Pancreas (tissue), 10 donors: ENCODE measurements around the gene CNTNAP5. TPM values are rescaled to one million over a fixed set of nuclear protein-coding genes. Genes with fewer than 3 reads are reported as not detected.

Experiments
- ATAC-seq, 4 donors: fragments of 200-7000 bp; cut with Tn5 transposase; one replicate each; pipeline versions ENCODE4 v1.8.0 to v1.9.1; 2020; ENCODE audit warnings: mild to moderate bottlenecking in 4 of 4, moderate library complexity in 4 of 4
- DNase-seq, 6 donors: peaks; one replicate each; pipeline ENCODE4 v3.0.0-alpha.2; 2020
- FAIRE-seq: peaks from 2 replicates; lab custom pipeline; 2012; peaks lifted over from hg19 to GRCh38; lab: Jason Lieb, UNC
- H3K27ac ChIP-seq, 4 donors: fragments of 200-600 bp; sonication (generic); 1 replicate in 3 of 4; 2 replicates in 1 of 4; pipeline versions ENCODE4 v1.5.0 to v1.8.0; 2020
- H3K27me3 ChIP-seq, 4 donors: fragments of 200-600 bp; one replicate each; pipeline ENCODE4 v1.8.0; 2021
- H3K36me3 ChIP-seq, 3 donors: fragments of 200-600 bp; sonication (generic) in 1 of 3; one replicate each; pipeline versions ENCODE4 v1.5.0 to v1.8.0; 2020 to 2021
- H3K4me1 ChIP-seq, 3 donors: fragments of 200-600 bp; one replicate each; pipeline ENCODE4 v1.8.0; 2021
- H3K4me3 ChIP-seq, 4 donors: fragments of 200-600 bp; sonication (generic) in 2 of 4; one replicate each; pipeline versions ENCODE4 v1.5.0 to v1.8.0; 2020 to 2021
- H3K9me3 ChIP-seq, 4 donors: fragments of 200-600 bp; one replicate each; pipeline ENCODE4 v1.8.0; 2021
- WGBS, 2 donors: extraction: QIAGEN DNeasy Blood & Tissue Kit; methylation state at CpG; one replicate each; pipeline ENCODE4 v1.1.7; 2013; 5-methylcytosine and 5-hydroxymethylcytosine counted together
- intact Hi-C, 3 donors: fragments of 100-400 bp; cut with DNase I; formaldehyde crosslinking; loops; one replicate each; pipeline versions ENCODE4 v1.11.1 to v1.14.2; 2022
- polyA plus RNA-seq, 2 donors: library from polyadenylated mRNA; stranded (reverse); fragments of 200-250 nt; gene quantifications; one replicate each; pipeline ENCODE4 v1.2.3, GENCODE V29; 2013
- total RNA-seq, 6 donors: library from RNA; stranded (reverse); fragmentation: NEBNext Ultra II Directional in 4 of 6; extraction: Animal tissue kit (Norgen Biotek cat#: 25700) in 4 of 6; gene quantifications; one replicate each; pipeline versions ENCODE4 v1.2.1 to v1.2.4, GENCODE V29; 2021 to 2023
- TF ChIP-seq, protein P1 (sequence below), 4 donors: fragments of 200-600 bp; sonication (generic) in 3 of 4; IDR thresholded peaks; one replicate each; pipeline versions ENCODE4 v1.5.0 to v1.8.0; 2021; ENCODE audit warnings: antibody characterized with exemption in 4 of 4
- donor health status: healthy with polysubstance abuse.
- donor health status: DM: no; HTN: no; CAD: no; lungs with moderate emphysema.
- donor health status: DM: no; HTN: no; CAD: no.
- donor health status: control.
- donor health status: control.
- donor health status: Bipolar disorder and iron deficiency.
- donor health status: DM: yes; HTN: yes; CAD: no.
- donor health status: DM: no; HTN: no; CAD: no.
- donor health status: DM: no; HTN: no; CAD: no.
- donor health status: DM: yes; HTN: yes; CAD: no.

The CNTNAP5 gene
- total and polyA plus RNA-seq, 8 donors, result 0.05 to 0.43 (median 0.12) TPM

- WGBS, 2 donors, result 41 to 63% methylated on average over 2 of the region's 2 CpGs
- no peaks in the 10 kb centered on the region for H3K9me3 ChIP-seq
- no peaks in the 10 kb centered on the region for H3K4me1 ChIP-seq
- no peaks in the 10 kb centered on the region for H3K36me3 ChIP-seq
- ATAC-seq (no peak), DNase-seq (no peak), FAIRE-seq (no peak)
- H3K27me3 ChIP-seq, result no peaks in the 10 kb centered on the region
- intact Hi-C loops, result no loop called here
- H3K27ac ChIP-seq, result no peak overlapping the region
- H3K4me3 ChIP-seq, result no peak overlapping the region
- TF ChIP-seq, protein P1, sequence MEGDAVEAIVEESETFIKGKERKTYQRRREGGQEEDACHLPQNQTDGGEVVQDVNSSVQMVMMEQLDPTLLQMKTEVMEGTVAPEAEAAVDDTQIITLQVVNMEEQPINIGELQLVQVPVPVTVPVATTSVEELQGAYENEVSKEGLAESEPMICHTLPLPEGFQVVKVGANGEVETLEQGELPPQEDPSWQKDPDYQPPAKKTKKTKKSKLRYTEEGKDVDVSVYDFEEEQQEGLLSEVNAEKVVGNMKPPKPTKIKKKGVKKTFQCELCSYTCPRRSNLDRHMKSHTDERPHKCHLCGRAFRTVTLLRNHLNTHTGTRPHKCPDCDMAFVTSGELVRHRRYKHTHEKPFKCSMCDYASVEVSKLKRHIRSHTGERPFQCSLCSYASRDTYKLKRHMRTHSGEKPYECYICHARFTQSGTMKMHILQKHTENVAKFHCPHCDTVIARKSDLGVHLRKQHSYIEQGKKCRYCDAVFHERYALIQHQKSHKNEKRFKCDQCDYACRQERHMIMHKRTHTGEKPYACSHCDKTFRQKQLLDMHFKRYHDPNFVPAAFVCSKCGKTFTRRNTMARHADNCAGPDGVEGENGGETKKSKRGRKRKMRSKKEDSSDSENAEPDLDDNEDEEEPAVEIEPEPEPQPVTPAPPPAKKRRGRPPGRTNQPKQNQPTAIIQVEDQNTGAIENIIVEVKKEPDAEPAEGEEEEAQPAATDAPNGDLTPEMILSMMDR (IDR thresholded peaks at IDR 0.05), result no peak
Measured at GRCh38 chr2:124296470-124296869, 271.4 kb downstream of the CNTNAP5 start.

- TF ChIP-seq, protein P1 (IDR thresholded peaks at IDR 0.05), result no peak
- Histone ChIP-seq H3K4me3 (no peak overlapping the region), H3K4me1 (no peaks in the 10 kb centered on the region), H3K27me3 (no peaks in the 10 kb centered on the region), H3K9me3 (no peaks in the 10 kb centered on the region), H3K36me3 (no peaks in the 10 kb centered on the region), H3K27ac (no peak overlapping the region)
- DNase-seq (no peak), ATAC-seq (no peak), FAIRE-seq (no peak)
- intact Hi-C loops, result no loop called here
Measured at GRCh38 chr2:124301915-124302314, 276.8 kb downstream of the CNTNAP5 start.

GRCh38 chr2:124308319-124309062, 283.4 kb downstream of the CNTNAP5 start:
- DNase-seq (no peak), FAIRE-seq (no peak), ATAC-seq (no peak)
- Histone ChIP-seq H3K4me1 (no peaks in the 10 kb centered on the region), H3K27ac (no peak overlapping the region), H3K27me3 (no peaks in the 10 kb centered on the region), H3K9me3 (no peaks in the 10 kb centered on the region), H3K36me3 (no peaks in the 10 kb centered on the region), H3K4me3 (no peak overlapping the region)
- 27 to 37% methylated on average over 1 of the region's 1 CpG for WGBS, 2 donors
- TF ChIP-seq, protein P1 (IDR thresholded peaks at IDR 0.05), result no peak
- intact Hi-C loops, result no loop called here

GRCh38 chr2:124309563-124310138, 284.6 kb downstream of the CNTNAP5 start:
- Histone ChIP-seq H3K4me1 (no peaks in the 10 kb centered on the region), H3K4me3 (no peak overlapping the region), H3K27me3 (no peaks in the 10 kb centered on the region), H3K27ac (no peak overlapping the region), H3K9me3 (no peaks in the 10 kb centered on the region), H3K36me3 (no peaks in the 10 kb centered on the region)
- DNase-seq (no peak), ATAC-seq (no peak), FAIRE-seq (no peak)
- intact Hi-C loops, result no loop called here
- TF ChIP-seq, protein P1 (IDR thresholded peaks at IDR 0.05), result no peak
- 70 to 77% methylated on average over 8 of the region's 8 CpGs for WGBS, 2 donors

DNA sequence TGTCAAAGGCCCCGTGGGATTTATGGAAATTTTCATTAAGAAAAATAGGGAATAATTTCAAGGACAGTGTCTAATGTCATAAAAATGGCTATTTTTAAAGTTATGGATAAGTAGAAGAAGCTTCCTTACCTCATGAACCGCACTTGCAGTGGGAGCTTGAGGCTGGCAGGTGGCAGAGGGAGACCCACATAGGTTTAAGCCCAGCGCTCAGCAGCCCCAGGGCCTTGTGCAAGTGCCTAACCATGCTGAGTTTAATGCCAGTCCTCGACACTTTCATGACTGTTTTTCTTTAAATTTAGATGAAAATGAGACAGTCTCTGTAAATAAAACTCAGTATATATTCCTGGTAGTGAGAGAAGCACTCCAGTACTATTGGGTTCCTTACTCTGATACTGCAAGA, 285.6 kb downstream of the CNTNAP5 start:
- no peak overlapping the region for H3K27ac ChIP-seq
- intact Hi-C loops, result no loop called here
- no peak for ATAC-seq
- 64 to 80% methylated on average over 4 of the region's 4 CpGs for WGBS, 2 donors
- no peaks in the 10 kb centered on the region for H3K36me3 ChIP-seq
- no peaks in the 10 kb centered on the region for H3K9me3 ChIP-seq
- no peak for DNase-seq
- H3K4me1 ChIP-seq, result no peaks in the 10 kb centered on the region
- no peak overlapping the region for H3K4me3 ChIP-seq
- no peaks in the 10 kb centered on the region for H3K27me3 ChIP-seq
- TF ChIP-seq, protein P1 (IDR thresholded peaks at IDR 0.05), result no peak
- FAIRE-seq, result no peak
